Stimulated activated CD4-positive, alpha-beta T cell treated with anti-CD3 and anti-CD28 coated beads, Interleukin-1b, Interleukin-23, amount 100 ng/mL, for 4 hours (primary cell): ENCODE data around the gene AQP11.
A peak's percentile ranks its signal among the peaks of the same experiment; 100 is the strongest.
"Not testable (repeated sequence)": the region's sequence is repeated elsewhere in the genome, so short reads cannot be mapped to it uniquely, and the experiment has no call there.

ENCODE experiments used
- DNase-seq, 2 donors: peaks; one replicate each; pipeline ENCODE4 v3.0.0-alpha.2; 2020; ENCODE audit warnings: low read depth in 2 of 2

The AQP11 gene

GRCh38 chr11:77589521-77590193 lies at the start of gene AQP11:
TSS of gene AQP11 (plus strand) at chr11:77589953. CDS start at chr11:77589993, 40 bp downstream.
- peak in 1 of 2 donors; percentile 62 for DNase-seq

GRCh38 chr11:77542296-77542695 lies 47.5 kb upstream of the AQP11 start:
- no peak for DNase-seq

GRCh38 chr11:77547047-77547836 lies 42.5 kb upstream of the AQP11 start:
- no peak for DNase-seq

- peak in 1 of 2 donors; percentile 18 for DNase-seq
These were observed 41.7 kb upstream of the AQP11 start for GRCh38 chr11:77547863-77548551.

GRCh38 chr11:77548552-77549445 lies 41.0 kb upstream of the AQP11 start:
- DNase-seq: no peak

GRCh38 chr11:77551426-77551825 lies 38.3 kb upstream of the AQP11 start:
- DNase-seq: not testable (repeated sequence)

- DNase-seq: no peak
These were observed 32.2 kb upstream of the AQP11 start for GRCh38 chr11:77557553-77557952.

GRCh38 chr11:77558380-77558779 lies 31.4 kb upstream of the AQP11 start:
- no peak for DNase-seq

- no peak for DNase-seq
These were observed 29.9 kb upstream of the AQP11 start for GRCh38 chr11:77559686-77560401.

GRCh38 chr11:77560605-77561004 lies 29.1 kb upstream of the AQP11 start:
- no peak for DNase-seq

GRCh38 chr11:77561257-77561656 lies 28.5 kb upstream of the AQP11 start:
- no peak for DNase-seq

- no peak for DNase-seq
These were observed 21.4 kb upstream of the AQP11 start for GRCh38 chr11:77568306-77568705.

GRCh38 chr11:77568916-77569675 lies 20.7 kb upstream of the AQP11 start:
- DNase-seq: no peak

GRCh38 chr11:77569676-77570070 lies 20.1 kb upstream of the AQP11 start:
- no peak for DNase-seq

GRCh38 chr11:77570896-77571295 lies 18.9 kb upstream of the AQP11 start:
- DNase-seq: not testable (repeated sequence)

- DNase-seq: not testable (repeated sequence)
These were observed 14.3 kb upstream of the AQP11 start for GRCh38 chr11:77575428-77575827.

- no peak for DNase-seq
These were observed 8.9 kb upstream of the AQP11 start for GRCh38 chr11:77580712-77581337.

- no peak for DNase-seq
These were observed 602 bp upstream of the AQP11 start for GRCh38 chr11:77589181-77589520.

GRCh38 chr11:77590194-77590782 lies 535 bp downstream of the AQP11 start:
- no peak for DNase-seq
